Calu3 (cell line): ENCODE results near the gene DOCK3. TPM values are rescaled to one million over a fixed set of nuclear protein-coding genes. Genes with fewer than 3 reads are reported as not detected.
"Not testable (repeated sequence)": the region's sequence is repeated elsewhere in the genome, so short reads cannot be mapped to it uniquely, and the experiment has no call there.

Source experiments
- BruUV-seq: library from RNA; stranded (reverse); fragments of 400-500 nt; replicated peaks from 2 replicates; lab custom pipeline; 2021; lab: Mats Ljungman, UMichigan
- CTCF ChIA-PET: fragments of 300-600 bp; sonication (Branson Sonifier 250); formaldehyde crosslinking; loops from one replicate; lab custom pipeline; 2022; ENCODE audit warnings: antibody characterized with exemption; lab: Charles Lee
- DNase-seq: peaks from one replicate; pipeline ENCODE4 v3.0.0; 2022
- H3K27ac Mint-ChIP-seq: one replicate; pipeline ENCODE4 v1.8.0; 2022; ENCODE audit warnings: mixed read lengths; ENCODE audit not compliant: unreplicated experiment
- H3K27me3 Mint-ChIP-seq: one replicate; pipeline ENCODE4 v1.8.0; 2022; ENCODE audit warnings: mixed read lengths; ENCODE audit not compliant: unreplicated experiment
- H3K36me3 Mint-ChIP-seq: one replicate; pipeline ENCODE4 v1.8.0; 2022; ENCODE audit warnings: mild to moderate bottlenecking, moderate library complexity, mixed read lengths; ENCODE audit not compliant: insufficient read depth, unreplicated experiment
- H3K4me1 Mint-ChIP-seq: one replicate; pipeline ENCODE4 v1.8.0; 2022; ENCODE audit warnings: mild to moderate bottlenecking, low read depth, mixed read lengths; ENCODE audit not compliant: unreplicated experiment
- H3K4me3 Mint-ChIP-seq: one replicate; pipeline ENCODE4 v1.8.0; 2022; ENCODE audit warnings: mild to moderate bottlenecking, low read depth, moderate library complexity, mixed read lengths; ENCODE audit not compliant: unreplicated experiment
- H3K9me3 Mint-ChIP-seq: one replicate; pipeline ENCODE4 v1.8.0; 2022; ENCODE audit warnings: low read depth, mixed read lengths; ENCODE audit not compliant: unreplicated experiment
- intact Hi-C: fragments of 100-400 bp; cut with micrococcal nuclease; formaldehyde crosslinking; loops from one replicate; pipeline ENCODE4 v1.10.0; 2022; ENCODE audit not compliant: unreplicated experiment
- total RNA-seq: library from RNA; stranded (reverse); gene quantifications from 2 replicates; pipeline ENCODE4 v1.2.3, GENCODE V29; 2022
- TF ChIP-seq, protein P1 (sequence below): fragments of 200-600 bp; IDR thresholded peaks from one replicate; pipeline ENCODE4 v1.8.0; 2022; ENCODE audit warnings: antibody characterized with exemption; ENCODE audit not compliant: unreplicated experiment

Gene DOCK3
- total RNA-seq, 1 experiment from 2014 or later, result 0.19 TPM

DNA sequence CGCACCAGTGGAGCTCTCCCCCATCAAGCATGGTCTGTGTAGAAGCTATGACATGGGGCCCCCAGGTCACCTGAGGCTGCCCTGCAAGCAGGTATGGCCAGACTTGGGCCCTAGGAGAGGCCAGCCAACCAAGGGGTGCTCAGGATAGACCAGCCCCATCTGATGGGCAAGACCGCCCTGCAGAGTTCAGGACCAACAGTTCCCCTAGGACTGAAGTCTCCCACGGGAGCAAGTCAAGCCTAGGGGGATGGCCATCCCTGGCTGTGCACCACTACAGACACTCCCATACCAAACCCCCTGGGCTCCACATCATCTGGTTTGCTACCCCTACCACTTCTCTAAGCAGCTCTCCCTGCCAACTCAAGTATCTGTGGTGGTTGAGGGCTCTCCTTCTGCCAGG, 568.2 kb downstream of the DOCK3 start:
- Mint-ChIP-seq H3K27me3 (peaks cover 34% of the 10 kb centered on the region), H3K4me3 (no peak overlapping the region), H3K9me3 (peaks cover 3% of the 10 kb centered on the region), H3K27ac (no peak overlapping the region), H3K36me3 (no peaks in the 10 kb centered on the region), H3K4me1 (no peaks in the 10 kb centered on the region)
- TF ChIP-seq, protein P1, sequence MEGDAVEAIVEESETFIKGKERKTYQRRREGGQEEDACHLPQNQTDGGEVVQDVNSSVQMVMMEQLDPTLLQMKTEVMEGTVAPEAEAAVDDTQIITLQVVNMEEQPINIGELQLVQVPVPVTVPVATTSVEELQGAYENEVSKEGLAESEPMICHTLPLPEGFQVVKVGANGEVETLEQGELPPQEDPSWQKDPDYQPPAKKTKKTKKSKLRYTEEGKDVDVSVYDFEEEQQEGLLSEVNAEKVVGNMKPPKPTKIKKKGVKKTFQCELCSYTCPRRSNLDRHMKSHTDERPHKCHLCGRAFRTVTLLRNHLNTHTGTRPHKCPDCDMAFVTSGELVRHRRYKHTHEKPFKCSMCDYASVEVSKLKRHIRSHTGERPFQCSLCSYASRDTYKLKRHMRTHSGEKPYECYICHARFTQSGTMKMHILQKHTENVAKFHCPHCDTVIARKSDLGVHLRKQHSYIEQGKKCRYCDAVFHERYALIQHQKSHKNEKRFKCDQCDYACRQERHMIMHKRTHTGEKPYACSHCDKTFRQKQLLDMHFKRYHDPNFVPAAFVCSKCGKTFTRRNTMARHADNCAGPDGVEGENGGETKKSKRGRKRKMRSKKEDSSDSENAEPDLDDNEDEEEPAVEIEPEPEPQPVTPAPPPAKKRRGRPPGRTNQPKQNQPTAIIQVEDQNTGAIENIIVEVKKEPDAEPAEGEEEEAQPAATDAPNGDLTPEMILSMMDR, result no peak
- no TSS peak for BruUV-seq
- no peak for DNase-seq
- CTCF ChIA-PET, result no interaction called here
- intact Hi-C loops, result no loop called here

DNA sequence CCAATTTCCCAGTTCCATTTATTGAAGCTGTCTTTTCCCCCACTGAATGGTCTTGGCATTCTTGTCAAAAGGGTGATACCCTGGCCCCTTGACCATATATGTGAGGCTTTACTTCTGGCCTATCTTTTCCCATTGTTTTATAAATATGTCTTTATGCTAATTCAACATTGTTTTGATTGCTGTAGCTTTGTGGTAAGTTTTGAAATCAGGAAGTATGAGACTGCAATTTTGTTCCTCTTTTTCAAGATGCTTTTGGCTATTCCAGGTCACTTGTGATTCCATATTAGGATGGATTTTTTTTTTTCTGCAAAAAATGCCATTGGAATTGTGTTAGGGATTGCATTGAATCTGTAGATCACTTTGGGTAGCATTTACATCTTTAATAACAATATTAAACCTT, 569.2 kb downstream of the DOCK3 start:
- intact Hi-C loops, result no loop called here
- Mint-ChIP-seq H3K4me3 (no peak overlapping the region), H3K4me1 (no peaks in the 10 kb centered on the region), H3K36me3 (no peaks in the 10 kb centered on the region), H3K27me3 (peaks cover 34% of the 10 kb centered on the region), H3K27ac (no peak overlapping the region), H3K9me3 (peaks cover 3% of the 10 kb centered on the region)
- CTCF ChIA-PET, result interaction anchor here (0.6 kb wide), 1 partner anchor 263 kb away, joined by 3 read pairs; no protein-coding TSS in a partner anchor
- DNase-seq, result no peak
- TF ChIP-seq, protein P1, result no peak
- BruUV-seq, result no TSS peak

DNA sequence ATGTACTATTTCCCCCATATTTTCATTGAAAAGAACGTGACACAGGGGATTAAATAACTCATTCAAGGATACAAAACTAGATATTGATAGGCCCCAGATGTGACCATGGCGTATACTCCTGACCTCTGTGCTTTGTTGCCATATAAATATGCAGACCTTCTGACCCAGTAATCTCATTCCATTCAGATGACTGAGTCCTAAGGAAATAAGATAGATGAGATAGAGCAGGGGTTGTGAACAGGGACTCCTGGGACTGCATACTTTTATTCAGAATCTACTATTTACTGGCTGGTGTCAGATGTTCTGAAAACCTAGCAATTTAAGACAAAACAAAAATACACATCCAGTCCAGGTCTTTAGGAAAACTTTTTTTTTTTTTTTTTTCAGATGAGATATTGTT, 571.1 kb downstream of the DOCK3 start:
- H3K4me1 Mint-ChIP-seq, result no peaks in the 10 kb centered on the region
- TF ChIP-seq, protein P1, result no peak
- CTCF ChIA-PET, result interaction anchor here (0.7 kb wide), 1 partner anchor 583 kb away, joined by 5 read pairs; no protein-coding TSS in a partner anchor

DNA sequence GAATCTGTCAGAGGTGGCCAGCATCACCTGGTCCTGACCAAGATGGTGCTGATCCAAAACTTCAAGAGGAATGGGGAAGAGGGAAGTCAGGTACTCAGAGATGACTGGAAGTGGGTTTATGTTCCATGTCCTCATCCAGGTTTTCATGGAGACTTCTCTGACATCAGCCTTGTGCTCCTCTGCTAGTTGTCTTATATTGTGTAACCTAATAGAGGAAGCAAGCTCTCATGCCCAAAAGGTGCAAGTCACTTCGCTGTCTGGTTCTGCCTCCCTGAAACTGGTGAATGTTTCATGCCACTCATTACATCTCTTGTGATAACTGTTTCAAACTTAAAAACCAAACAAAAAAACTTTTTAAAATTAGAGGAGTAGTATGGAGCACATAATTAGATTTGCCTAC, 583.1 kb downstream of the DOCK3 start:
- Mint-ChIP-seq H3K4me3 (no peak overlapping the region), H3K4me1 (no peaks in the 10 kb centered on the region), H3K27ac (no peak overlapping the region), H3K9me3 (no peaks in the 10 kb centered on the region), H3K36me3 (no peaks in the 10 kb centered on the region), H3K27me3 (peaks cover 91% of the 10 kb centered on the region)
- CTCF ChIA-PET, result no interaction called here
- no TSS peak for BruUV-seq
- DNase-seq, result no peak
- intact Hi-C loops, result no loop called here
- TF ChIP-seq, protein P1, result no peak

More for the DNA sequence above, 571.1 kb downstream of the DOCK3 start:
- H3K4me3 Mint-ChIP-seq, result no peak overlapping the region
- no peaks in the 10 kb centered on the region for H3K9me3 Mint-ChIP-seq
- no peak for DNase-seq
- intact Hi-C loops, result no loop called here
- BruUV-seq, result no TSS peak
- H3K27me3 Mint-ChIP-seq, result peaks cover 18% of the 10 kb centered on the region
- no peak overlapping the region for H3K27ac Mint-ChIP-seq
- H3K36me3 Mint-ChIP-seq, result no peaks in the 10 kb centered on the region

DNA sequence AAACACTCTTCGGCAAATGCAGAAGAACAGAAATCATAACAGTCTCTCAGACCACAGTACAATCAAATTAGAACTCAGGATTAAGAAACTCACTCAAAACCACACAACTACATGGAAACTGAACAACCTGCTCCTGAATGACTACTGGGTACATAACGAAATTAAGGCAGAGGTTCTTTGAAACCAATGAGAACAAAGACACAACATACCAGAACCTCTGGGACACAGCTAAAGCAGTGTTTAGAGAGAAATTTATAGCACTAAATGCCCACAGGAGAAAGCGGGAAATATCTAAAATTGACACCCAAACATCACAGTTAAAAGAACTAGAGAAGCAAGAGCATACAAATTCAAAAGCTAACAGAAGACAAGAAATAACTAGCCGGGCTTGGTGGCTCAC, 589.4 kb downstream of the DOCK3 start:
- H3K9me3 Mint-ChIP-seq, H3K36me3 Mint-ChIP-seq, CTCF ChIA-PET, DNase-seq, BruUV-seq, H3K4me3 Mint-ChIP-seq, H3K27ac Mint-ChIP-seq, H3K4me1 Mint-ChIP-seq, intact Hi-C loops: not testable (repeated sequence)
- H3K27me3 Mint-ChIP-seq, result peaks cover 65% of the 10 kb centered on the region
